Osteoblast (primary cell): ENCODE data around the gene MALRD1. TPM values are rescaled to one million over a fixed set of nuclear protein-coding genes. Genes with fewer than 3 reads are reported as not detected.

Experiments
- DNase-seq: peaks from one replicate; pipeline ENCODE4 v3.0.0; 2011; ENCODE audit warnings: low spot score, mixed read lengths; ENCODE audit not compliant: insufficient read length; ENCODE audit errors: missing footprints
- H2AFZ ChIP-seq: 2 replicates; pipeline ENCODE4 v1.6.0; 2011; ENCODE audit warnings: mild to moderate bottlenecking, low read length
- H3K27ac ChIP-seq: 2 replicates; pipeline ENCODE4 v1.5.1; 2011; ENCODE audit warnings: mild to moderate bottlenecking, low read depth, low read length, moderate library complexity
- H3K27me3 ChIP-seq: 2 replicates; pipeline ENCODE4 v1.6.0; 2012; ENCODE audit warnings: mild to moderate bottlenecking, control low read depth, inconsistent platforms, low read length, moderate library complexity; ENCODE audit not compliant: insufficient read depth
- H3K36me3 ChIP-seq: 2 replicates; pipeline ENCODE4 v1.5.1; 2011; ENCODE audit warnings: mild to moderate bottlenecking, low read length, control low read depth, moderate library complexity; ENCODE audit not compliant: insufficient read depth
- H3K4me1 ChIP-seq: 2 replicates; pipeline ENCODE4 v1.5.1; 2011; ENCODE audit warnings: mild to moderate bottlenecking, low read length, control low read depth, moderate library complexity; ENCODE audit not compliant: insufficient read depth
- H3K4me2 ChIP-seq: 2 replicates; pipeline ENCODE4 v1.6.0; 2011; ENCODE audit warnings: mild to moderate bottlenecking, low read length; ENCODE audit not compliant: insufficient read depth
- H3K4me3 ChIP-seq: fragments of 200-600 bp; sonication (generic); 3 replicates; pipeline ENCODE4 v1.5.1; 2012; ENCODE audit warnings: mild to moderate bottlenecking, low read length, inconsistent platforms; ENCODE audit not compliant: insufficient read depth
- H3K79me2 ChIP-seq: 2 replicates; pipeline ENCODE4 v1.6.0; 2012; ENCODE audit warnings: mild to moderate bottlenecking, low read length, control low read depth, inconsistent platforms; ENCODE audit not compliant: insufficient read depth
- H3K9me3 ChIP-seq: 2 replicates; pipeline ENCODE4 v1.5.1; 2011; ENCODE audit warnings: low read depth, low read length, control low read depth
- H4K20me1 ChIP-seq: 2 replicates; pipeline ENCODE4 v1.6.0; 2012; ENCODE audit warnings: mild to moderate bottlenecking, low read length, control low read depth; ENCODE audit not compliant: insufficient read depth
- total RNA-seq: library from RNA; depleted of rRNA; stranded (reverse); fragments of >200 nt; gene quantifications from 2 replicates; pipeline ENCODE4 v1.2.3, GENCODE V29; 2012
- TF ChIP-seq, protein P1 (sequence below): IDR thresholded peaks from 2 replicates; pipeline ENCODE4 v1.5.1; 2011; ENCODE audit warnings: mild to moderate bottlenecking, low read depth, low read length, moderate library complexity; ENCODE audit errors: extremely low read depth

Gene MALRD1
- total RNA-seq, 1 donor: 2.9 TPM

DNA sequence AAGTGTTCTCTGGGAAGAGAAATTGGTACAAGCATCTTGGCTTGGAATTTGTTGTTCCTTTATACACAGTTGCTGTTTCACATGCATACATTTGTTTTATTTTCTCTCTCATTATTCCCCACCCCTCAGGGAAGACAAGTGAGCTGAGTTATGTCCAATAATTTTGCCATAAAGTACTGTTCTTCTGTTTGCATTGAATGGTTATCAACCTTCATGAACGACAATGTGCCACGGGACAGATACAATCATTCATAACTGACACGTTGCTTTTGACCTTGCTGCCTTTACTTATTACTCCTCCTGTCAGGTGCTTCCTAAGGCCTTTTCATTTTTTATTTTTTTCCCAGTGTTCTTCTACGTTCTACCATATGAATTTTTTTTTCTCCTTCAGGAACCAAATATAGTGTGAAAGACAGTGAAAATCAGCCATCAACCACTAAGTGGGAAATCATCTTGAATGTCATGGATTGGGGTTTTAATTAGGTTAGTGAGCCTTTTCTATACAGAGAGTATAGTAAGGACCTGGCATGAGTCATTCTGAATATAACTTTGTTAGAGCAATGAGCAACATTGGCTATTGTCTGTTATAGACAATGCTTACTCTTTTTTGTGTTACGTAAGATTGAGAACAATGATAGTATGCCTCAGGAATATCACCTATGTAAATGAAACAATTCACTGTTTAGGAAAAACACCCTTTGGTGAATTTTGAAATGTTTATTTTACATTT is 383.2 kb downstream of the MALRD1 start:
- TF ChIP-seq, protein P1, sequence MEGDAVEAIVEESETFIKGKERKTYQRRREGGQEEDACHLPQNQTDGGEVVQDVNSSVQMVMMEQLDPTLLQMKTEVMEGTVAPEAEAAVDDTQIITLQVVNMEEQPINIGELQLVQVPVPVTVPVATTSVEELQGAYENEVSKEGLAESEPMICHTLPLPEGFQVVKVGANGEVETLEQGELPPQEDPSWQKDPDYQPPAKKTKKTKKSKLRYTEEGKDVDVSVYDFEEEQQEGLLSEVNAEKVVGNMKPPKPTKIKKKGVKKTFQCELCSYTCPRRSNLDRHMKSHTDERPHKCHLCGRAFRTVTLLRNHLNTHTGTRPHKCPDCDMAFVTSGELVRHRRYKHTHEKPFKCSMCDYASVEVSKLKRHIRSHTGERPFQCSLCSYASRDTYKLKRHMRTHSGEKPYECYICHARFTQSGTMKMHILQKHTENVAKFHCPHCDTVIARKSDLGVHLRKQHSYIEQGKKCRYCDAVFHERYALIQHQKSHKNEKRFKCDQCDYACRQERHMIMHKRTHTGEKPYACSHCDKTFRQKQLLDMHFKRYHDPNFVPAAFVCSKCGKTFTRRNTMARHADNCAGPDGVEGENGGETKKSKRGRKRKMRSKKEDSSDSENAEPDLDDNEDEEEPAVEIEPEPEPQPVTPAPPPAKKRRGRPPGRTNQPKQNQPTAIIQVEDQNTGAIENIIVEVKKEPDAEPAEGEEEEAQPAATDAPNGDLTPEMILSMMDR: no peak

DNA sequence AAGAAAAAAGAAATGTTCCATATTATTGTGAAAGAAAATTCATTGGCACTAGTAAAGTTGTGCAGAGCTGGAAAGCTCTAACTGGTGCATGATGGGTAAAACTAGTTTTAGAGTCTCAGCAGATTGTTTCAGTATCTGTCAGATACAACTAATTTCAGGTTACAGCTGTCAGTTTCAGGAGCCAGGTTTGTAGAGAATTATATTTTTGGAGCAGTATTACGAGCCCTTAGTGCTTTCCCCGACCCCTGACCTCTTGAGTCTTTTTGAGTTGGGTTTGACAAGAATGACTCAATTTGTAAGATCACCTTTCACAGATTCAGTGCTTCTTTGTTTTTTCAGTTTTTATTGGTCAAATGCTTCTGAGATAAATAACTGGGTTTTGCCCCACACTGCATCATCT is 401.3 kb downstream of the MALRD1 start:
- no peaks in the 10 kb centered on the region for H3K79me2 ChIP-seq
- H3K4me3 ChIP-seq: no peak overlapping the region
- no peaks in the 10 kb centered on the region for H4K20me1 ChIP-seq
- H3K36me3 ChIP-seq: no peaks in the 10 kb centered on the region
- no peak overlapping the region for H2AFZ ChIP-seq
- H3K4me2 ChIP-seq: no peak overlapping the region
- no peaks in the 10 kb centered on the region for H3K4me1 ChIP-seq
- TF ChIP-seq, protein P1: no peak
- H3K27ac ChIP-seq: no peak overlapping the region
- H3K27me3 ChIP-seq: no peaks in the 10 kb centered on the region
- peaks cover 3% of the 10 kb centered on the region for H3K9me3 ChIP-seq
- no peak for DNase-seq

More for the DNA sequence above, 383.2 kb downstream of the MALRD1 start:
- Histone ChIP-seq H3K27ac (no peak overlapping the region), H3K36me3 (no peaks in the 10 kb centered on the region), H4K20me1 (no peaks in the 10 kb centered on the region), H3K79me2 (no peaks in the 10 kb centered on the region), H3K4me2 (no peak overlapping the region), H3K4me1 (no peaks in the 10 kb centered on the region), H3K27me3 (no peaks in the 10 kb centered on the region), H3K9me3 (no peaks in the 10 kb centered on the region), H3K4me3 (no peak overlapping the region), H2AFZ (no peak overlapping the region)
- DNase-seq: no peak

DNA sequence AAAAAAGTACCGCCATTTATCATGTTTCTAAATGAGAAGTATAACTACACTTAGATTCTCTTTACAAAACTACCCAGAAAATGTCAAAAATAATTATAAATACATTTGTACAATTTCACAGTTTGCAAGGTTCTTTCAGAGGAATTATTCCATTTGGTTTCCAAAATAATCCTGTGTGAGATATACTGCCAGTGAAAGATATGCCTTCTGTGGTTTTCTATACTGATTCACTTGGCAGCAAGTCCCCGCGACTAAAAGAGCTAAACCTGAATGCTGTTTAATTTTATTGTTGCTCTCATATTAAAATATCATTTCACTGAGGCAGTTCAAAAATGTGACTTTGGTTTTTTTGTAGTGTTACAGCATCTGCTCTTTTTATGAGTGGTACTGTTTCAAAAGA is 402.8 kb downstream of the MALRD1 start:
- no peak for DNase-seq
- no peaks in the 10 kb centered on the region for H3K36me3 ChIP-seq
- H2AFZ ChIP-seq: no peak overlapping the region
- H4K20me1 ChIP-seq: no peaks in the 10 kb centered on the region
- TF ChIP-seq, protein P1: no peak
- no peaks in the 10 kb centered on the region for H3K79me2 ChIP-seq
- no peak overlapping the region for H3K4me3 ChIP-seq
- no peaks in the 10 kb centered on the region for H3K27me3 ChIP-seq
- H3K4me2 ChIP-seq: no peak overlapping the region
- no peaks in the 10 kb centered on the region for H3K4me1 ChIP-seq
- H3K9me3 ChIP-seq: no peaks in the 10 kb centered on the region
- H3K27ac ChIP-seq: no peak overlapping the region

DNA sequence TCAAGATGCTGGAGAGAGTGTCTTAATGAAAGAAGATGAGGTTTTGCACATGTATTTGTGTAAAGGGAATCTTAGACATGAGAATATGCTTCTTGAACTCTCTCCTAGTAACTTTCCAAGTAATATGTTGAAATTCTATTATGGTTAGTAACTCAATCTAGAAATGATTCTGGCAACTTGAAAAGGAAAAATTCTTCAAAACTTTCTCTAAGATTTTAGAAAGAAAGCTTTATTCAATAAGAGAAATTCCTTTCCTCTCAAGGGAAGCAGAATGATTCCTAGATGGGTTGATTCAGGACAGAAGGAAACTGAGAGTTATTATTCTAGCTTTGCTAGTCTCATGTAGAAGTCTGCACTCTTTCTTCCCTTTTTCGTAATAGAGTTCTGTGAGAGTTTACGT is 403.3 kb downstream of the MALRD1 start:
- no peaks in the 10 kb centered on the region for H3K27me3 ChIP-seq
- H3K9me3 ChIP-seq: no peaks in the 10 kb centered on the region
- no peak overlapping the region for H3K4me3 ChIP-seq
- no peaks in the 10 kb centered on the region for H4K20me1 ChIP-seq
- no peaks in the 10 kb centered on the region for H3K79me2 ChIP-seq
- no peak for DNase-seq
- no peaks in the 10 kb centered on the region for H3K4me1 ChIP-seq
- no peak overlapping the region for H3K4me2 ChIP-seq
- no peak overlapping the region for H3K27ac ChIP-seq
- H3K36me3 ChIP-seq: no peaks in the 10 kb centered on the region
- TF ChIP-seq, protein P1: no peak
- no peak overlapping the region for H2AFZ ChIP-seq
